ENCODE data around the gene NCOA1. TPM values are rescaled to one million over a fixed set of nuclear protein-coding genes. Genes with fewer than 3 reads are reported as not detected.
A peak's percentile ranks its signal among the peaks of the same experiment; 100 is the strongest.

Gene NCOA1
- total RNA-seq (2012; rRNA removed) (11.3 and 13.1 TPM in 2 replicates), polyA plus RNA-seq (2012; rRNA removed) (6.7 and 6.9 TPM in 2 replicates), Bru-seq, nascent RNA (percentile 76 among the genes with signal in this experiment), BruChase-seq, experiment 1, labeled RNA remaining after a 6-hour chase (percentile 68 among the genes with signal in this experiment), BruChase-seq, experiment 2, labeled RNA remaining after a 2-hour chase (percentile 78 among the genes with signal in this experiment)
- 2.2 and 2.7 TPM in 2 replicates for polyA plus RNA-seq (2012; cell fraction: cytosol; rRNA removed)
- polyA plus RNA-seq (2012; cell fraction: nucleus; rRNA removed; ENCODE audit: low replicate concordance) = 3.8 and 13.9 TPM in 2 replicates
- long read RNA-seq, partial matches to known transcripts = 2 of 14 reads
- long read RNA-seq, other reads (novel, unspliced or antisense) = 12 of 14 reads

GRCh38 chr2:24490690-24491541 lies at the start of gene NCOA1:
NCOA1 (plus strand) TSS chr2:24491254; CDS start chr2:24658678, 167,424 bp downstream.
- CTCF ChIA-PET = interaction anchor here (0.7 to 1.2 kb wide), 2 partner anchors 55 to 68 kb away, joined by 3 read pairs; no protein-coding TSS in a partner anchor
- Histone ChIP-seq H2BK5ac (ENCODE audit: low read depth, low read length, poor library complexity, severe bottlenecking) (peak within 1 kb of the TSS; percentile 92), H2BK20ac (ENCODE audit: low read depth, low read length) (0 out of 2 replicates have a peak within 1 kb of the TSS, but pooled peaks have one; percentile 5), H3K18ac (ENCODE audit: low read depth, low read length) (peak within 1 kb of the TSS; percentile 82; the same call in 1 of the 2 replicates), H2AK5ac (ENCODE audit: low read depth, low read length) (no peak within 1 kb of the TSS), H3K9me1 (ENCODE audit: insufficient read depth, low read length) (peaks cover 6% of the 10 kb centered on the region), H3K9ac (ENCODE audit: low read depth, low read length) (peak within 1 kb of the TSS; percentile 99), H4K8ac (ENCODE audit: low read depth in 2 of 2, low read length in 2 of 2) (peak within 1 kb of the TSS; percentile 73 to 91), H3K4ac (ENCODE audit: low read depth, low read length) (peak within 1 kb of the TSS; percentile 84), H4K20me1 (ENCODE audit: insufficient read depth, low read length) (peaks cover 19% of the 10 kb centered on the region; the same call in 1 of the 2 replicates), H3K23ac (ENCODE audit: low read depth, low read length) (peak within 1 kb of the TSS; percentile 98), H2AK9ac (replicated peaks; ENCODE audit: low read depth, low read length, poor library complexity) (peak within 1 kb of the TSS; percentile 79), H2BK120ac (ENCODE audit: low read depth, low read length) (peak within 1 kb of the TSS; percentile 77), H3K56ac (ENCODE audit: extremely low read depth, insufficient read depth, low read length) (peak within 1 kb of the TSS; percentile 37; the same call in 1 of the 2 replicates), H3K4me1 (ENCODE audit: control insufficient read depth, insufficient read depth, low read length) (peaks cover 7% of the 10 kb centered on the region), H3K9me3 (ENCODE audit: control insufficient read depth, insufficient read depth, low read length) (no peaks in the 10 kb centered on the region), H3K4me3 (ENCODE audit: insufficient read depth, low read depth, low read length) (peak within 1 kb of the TSS; percentile 94), H3K36me3 (ENCODE audit: control insufficient read depth, insufficient read depth, low read length) (no peaks in the 10 kb centered on the region), H2AFZ (replicated peaks; ENCODE audit: low read length, poor library complexity) (peak within 1 kb of the TSS; percentile 98), H3K27ac (ENCODE audit: insufficient read depth, low read length) (peak within 1 kb of the TSS; percentile 100), H3K14ac (replicated peaks; ENCODE audit: low read depth, low read length) (peak within 1 kb of the TSS; percentile 91; the same call in 1 of the 2 replicates), H3K79me1 (ENCODE audit: low read depth in 1 of 2, low read length in 2 of 2) (peaks cover 22 to 30% of the 10 kb centered on the region in 2 experiments), H4K5ac (ENCODE audit: low read depth, low read length) (peak within 1 kb of the TSS; percentile 72), H3K27me3 (ENCODE audit: control insufficient read depth, insufficient read depth, low read length) (no peaks in the 10 kb centered on the region), H4K91ac (ENCODE audit: insufficient read depth, low read depth, low read length) (peak within 1 kb of the TSS; percentile 62), H3K4me2 (ENCODE audit: low read depth, low read length) (peak within 1 kb of the TSS; percentile 90), H2BK15ac (ENCODE audit: low read depth, low read length) (0 out of 3 replicates have a peak within 1 kb of the TSS, but pooled peaks have one; percentile 76)
- POLR2A ChIA-PET (ENCODE audit: unreplicated experiment) = interaction anchor here (0.7 kb wide), 1 partner anchor 12 kb away, joined by 3 read pairs; no protein-coding TSS in a partner anchor
- ATAC-seq (ENCODE audit: low read depth) (peak; percentile 90), DNase-seq (peak; percentile 85)
- dilution Hi-C loops (cut with HindIII; ENCODE audit: low sequenced_read_pairs, unreplicated experiment) (no loop called here), in situ Hi-C loops (cut with MboI; ENCODE audit: low sequenced_read_pairs) (no loop called here), intact Hi-C loops (cut with micrococcal nuclease) (loop anchor here (5.0 kb wide), 3 partner anchors 69 to 336 kb away; partner anchors contain the start of genes CENPO and PTRHD1)
- WGBS, 2 experiments (ENCODE audit: extremely low coverage in 2 of 2, insufficient read length in 1 of 2) = 0% methylated on average over 42 of the region's 113 CpGs; no CpG with 5 or more reads in 1 of the 2 experiments
- no TSS peak for BruUV-seq (replicated peaks)
- TF ChIP-seq MXI1 (IDR thresholded peaks at IDR 0.05; ENCODE audit: borderline replicate concordance, low read depth, low read length) (no peak), CHD1 (IDR thresholded peaks at IDR 0.05; ENCODE audit: low read depth, low read length) (no peak), RAD21 (IDR thresholded peaks at IDR 0.05; ENCODE audit: low read length) (no peak), RCOR1 (IDR thresholded peaks at IDR 0.05; ENCODE audit: insufficient replicate concordance, low read length) (no peak), USF2 (IDR thresholded peaks at IDR 0.05; ENCODE audit: low read depth, low read length) (no peak), MAFK (IDR thresholded peaks at IDR 0.05; ENCODE audit: low read depth, low read length) (no peak), FOS (IDR thresholded peaks at IDR 0.05; ENCODE audit: low read depth, low read length) (no peak), MAZ (IDR thresholded peaks at IDR 0.05; ENCODE audit: borderline replicate concordance, low read depth, low read length) (peak; percentile 83), ELK1 (IDR thresholded peaks at IDR 0.05; ENCODE audit: borderline replicate concordance, low read depth, low read length) (no peak), POLR2A (IDR thresholded peaks at IDR 0.05; ENCODE audit: low read depth, low read length) (peak; percentile 35; the same call in 1 of the 2 replicates), NFE2L2 (IDR thresholded peaks at IDR 0.05; ENCODE audit: low read depth, low read length) (no peak), SMC3 (IDR thresholded peaks at IDR 0.05; ENCODE audit: low read depth, low read length) (no peak), RFX5 (IDR thresholded peaks at IDR 0.05; ENCODE audit: low read depth, low read length) (no peak), CEBPB (IDR thresholded peaks at IDR 0.05; ENCODE audit: low read depth, low read length) (no peak)

All from IMR-90 (cell line).